Measurements from ENCODE around the gene SMAD3. TPM values are rescaled to one million over a fixed set of nuclear protein-coding genes. Genes with fewer than 3 reads are reported as not detected.

Gene SMAD3
- total RNA-seq, 1 donor, result 67.8 TPM

GRCh38 chr15:67050522-67051087 lies 14.8 kb upstream of the SMAD3 start:
- no peak for TF ChIP-seq CTCF (IDR thresholded peaks at IDR 0.05; ENCODE audit: insufficient read depth, low read depth, low read length)
- no peak overlapping the region for H3K4me3 ChIP-seq (ENCODE audit: low read depth, low read length)
- no peak for DNase-seq (ENCODE audit: low read depth)

- no peak overlapping the region for H3K4me3 ChIP-seq (ENCODE audit: low read depth, low read length)
- no peak for DNase-seq (ENCODE audit: low read depth)
- no peak for TF ChIP-seq CTCF (IDR thresholded peaks at IDR 0.05; ENCODE audit: insufficient read depth, low read depth, low read length)
Measured at GRCh38 chr15:67051088-67052045, 14.0 kb upstream of the SMAD3 start.

GRCh38 chr15:67054676-67055075 lies 10.7 kb upstream of the SMAD3 start:
- no peak for DNase-seq (ENCODE audit: low read depth)
- no peak for TF ChIP-seq CTCF (IDR thresholded peaks at IDR 0.05; ENCODE audit: insufficient read depth, low read depth, low read length)
- no peak overlapping the region for H3K4me3 ChIP-seq (ENCODE audit: low read depth, low read length)

- no peak overlapping the region for H3K4me3 ChIP-seq (ENCODE audit: low read depth, low read length)
- TF ChIP-seq CTCF (IDR thresholded peaks at IDR 0.05; ENCODE audit: insufficient read depth, low read depth, low read length), result no peak
- no peak for DNase-seq (ENCODE audit: low read depth)
Measured at GRCh38 chr15:67059127-67059553, 6.3 kb upstream of the SMAD3 start.

GRCh38 chr15:67061811-67062368 lies 3.5 kb upstream of the SMAD3 start:
- no peak for DNase-seq (ENCODE audit: low read depth)
- H3K4me3 ChIP-seq (ENCODE audit: low read depth, low read length), result no peak overlapping the region
- no peak for TF ChIP-seq CTCF (IDR thresholded peaks at IDR 0.05; ENCODE audit: insufficient read depth, low read depth, low read length)

GRCh38 chr15:67062369-67062985 lies 2.9 kb upstream of the SMAD3 start:
- H3K4me3 ChIP-seq (ENCODE audit: low read depth, low read length), result no peak overlapping the region
- no peak for DNase-seq (ENCODE audit: low read depth)
- no peak for TF ChIP-seq CTCF (IDR thresholded peaks at IDR 0.05; ENCODE audit: insufficient read depth, low read depth, low read length)
